Endothelial cell of umbilical vein (primary cell): ENCODE data around the gene CYFIP2. TPM values are rescaled to one million over a fixed set of nuclear protein-coding genes. Genes with fewer than 3 reads are reported as not detected.

Source experiments
- BruUV-seq: library from RNA; stranded (reverse); fragments of 400-500 nt; replicated peaks from 2 replicates; lab custom pipeline; 2021; lab: Mats Ljungman, UMichigan
- CTCF ChIA-PET: fragments of 300-600, 350-600 bp; sonication (Branson Sonifier 250); formaldehyde crosslinking; loops from one replicate; lab custom pipeline; 2021; ENCODE audit warnings: antibody characterized with exemption, inconsistent platforms; lab: Charles Lee
- POLR2A ChIA-PET: fragments of 300-600, 350-600 bp; sonication (Branson Sonifier 250); formaldehyde crosslinking; loops from one replicate; lab custom pipeline; 2021; ENCODE audit warnings: antibody characterized with exemption, inconsistent platforms; lab: Charles Lee
- DNase-seq: peaks from one replicate; pipeline ENCODE4 v3.0.0-alpha.2; 2011; ENCODE audit warnings: low read depth, low spot score
- FAIRE-seq: peaks from 2 replicates; lab custom pipeline; 2011; peaks lifted over from hg19 to GRCh38; lab: Jason Lieb, UNC
- H2AFZ ChIP-seq: 2 replicates; pipeline ENCODE4 v1.6.0; 2012; ENCODE audit warnings: low read depth, low read length, control low read depth, inconsistent platforms
- H3K27ac ChIP-seq: 2 replicates; pipeline ENCODE4 v1.5.1; 2011; ENCODE audit warnings: low read depth, mild to moderate bottlenecking, control low read depth, low read length, moderate library complexity; ENCODE audit not compliant: insufficient read depth
- H3K27me3 ChIP-seq, 2 experiments: 2 replicates each; pipeline versions ENCODE4 v1.6.0 to v1.6.1; 2011; ENCODE audit warnings: low read length in 2 of 2, mixed read lengths in 1 of 2; ENCODE audit not compliant: control insufficient read depth in 2 of 2, insufficient read depth in 2 of 2
- H3K36me3 ChIP-seq, 2 experiments: 2 replicates in 1 of 2; 3 replicates in 1 of 2; pipeline ENCODE4 v1.5.1; 2011; ENCODE audit warnings: low read length in 2 of 2, mild to moderate bottlenecking in 1 of 2, moderate library complexity in 1 of 2; ENCODE audit not compliant: control insufficient read depth in 2 of 2, insufficient read depth in 2 of 2; ENCODE audit errors: extremely low read depth in 1 of 2
- H3K4me1 ChIP-seq: 3 replicates; pipeline ENCODE4 v1.5.1; 2011; ENCODE audit warnings: mild to moderate bottlenecking, low read length; ENCODE audit not compliant: control insufficient read depth, insufficient read depth; ENCODE audit errors: extremely low read depth
- H3K4me2 ChIP-seq: 2 replicates; pipeline ENCODE4 v1.6.1; 2011; ENCODE audit warnings: low read length, control low read depth, mixed read lengths; ENCODE audit not compliant: insufficient read depth
- H3K4me3 ChIP-seq, 3 experiments: fragments of 200-600 bp in 1 of 3; sonication (generic), shearing (Covaris generic) in 1 of 3; replicated peaks in 1 of 3; 2 replicates each; pipeline ENCODE4 v1.5.1; 2011 to 2016; ENCODE audit warnings: control low read depth in 3 of 3, low read length in 3 of 3, mild to moderate bottlenecking in 2 of 3, inconsistent platforms in 1 of 3, low read depth in 1 of 3, moderate library complexity in 1 of 3; ENCODE audit not compliant: insufficient read depth in 1 of 3
- H3K79me2 ChIP-seq: 2 replicates; pipeline ENCODE4 v1.6.0; 2012; ENCODE audit warnings: low read length, inconsistent platforms; ENCODE audit not compliant: control insufficient read depth, insufficient read depth
- H3K9ac ChIP-seq: replicated peaks from 2 replicates; pipeline ENCODE3; 2011; ENCODE audit warnings: low read length, control low read depth; ENCODE audit not compliant: insufficient read depth; ENCODE audit errors: extremely low read depth
- H3K9me1 ChIP-seq: replicated peaks from 3 replicates; pipeline ENCODE4 v1.6.0; 2011; ENCODE audit warnings: mild to moderate bottlenecking, low read length; ENCODE audit not compliant: control insufficient read depth, insufficient read depth; ENCODE audit errors: extremely low read depth
- H3K9me3 ChIP-seq: replicated peaks from 2 replicates; pipeline ENCODE4 v1.5.1; 2012; ENCODE audit warnings: low read length, inconsistent platforms; ENCODE audit not compliant: control insufficient read depth, insufficient read depth
- H4K20me1 ChIP-seq: replicated peaks from 2 replicates; pipeline ENCODE3; 2011; ENCODE audit warnings: mild to moderate bottlenecking, low read length; ENCODE audit not compliant: control insufficient read depth, insufficient read depth; ENCODE audit errors: extremely low read depth
- CTCF ChIP-seq, 2 donors: IDR thresholded peaks; 1 replicate in 1 of 2; 2 replicates in 1 of 2; pipeline ENCODE4 v1.5.1; 2011; ENCODE audit warnings: low read length in 2 of 2, mild to moderate bottlenecking in 2 of 2, moderate library complexity in 2 of 2, control low read depth in 1 of 2, inconsistent platforms in 1 of 2, low read depth in 1 of 2; ENCODE audit not compliant: insufficient read depth in 1 of 2; ENCODE audit errors: extremely low read depth in 1 of 2
- EZH2 ChIP-seq: IDR thresholded peaks from 2 replicates; pipeline ENCODE4 v1.6.1; 2012; ENCODE audit warnings: borderline replicate concordance, low read depth, mild to moderate bottlenecking, moderate library complexity, low read length, inconsistent platforms; ENCODE audit not compliant: severe bottlenecking
- FOS ChIP-seq: IDR thresholded peaks from 2 replicates; pipeline ENCODE4 v1.6.1; 2011; ENCODE audit warnings: mild to moderate bottlenecking, low read length, moderate library complexity, borderline replicate concordance; ENCODE audit not compliant: insufficient read depth
- GATA2 ChIP-seq: IDR thresholded peaks from 2 replicates; pipeline ENCODE4 v1.7.0; 2011; ENCODE audit warnings: low read depth, mild to moderate bottlenecking, moderate library complexity, mixed read lengths, low read length; ENCODE audit not compliant: insufficient read length, insufficient read depth
- JUN ChIP-seq: IDR thresholded peaks from 2 replicates; pipeline ENCODE4 v1.6.1; 2011; ENCODE audit warnings: borderline replicate concordance, low read depth; ENCODE audit not compliant: insufficient read length, insufficient read depth
- MAX ChIP-seq: IDR thresholded peaks from 2 replicates; pipeline ENCODE4 v1.6.1; 2011; ENCODE audit not compliant: insufficient read depth, insufficient read length
- MYC ChIP-seq: IDR thresholded peaks from one replicate; pipeline ENCODE4 v1.6.1; 2011; ENCODE audit warnings: mild to moderate bottlenecking, low read depth, low read length
- POLR2A ChIP-seq: IDR thresholded peaks from 2 replicates; pipeline ENCODE4 v1.6.1; 2012; ENCODE audit warnings: low read depth, mild to moderate bottlenecking, control low read depth, low read length
- POLR2AphosphoS5 ChIP-seq: IDR thresholded peaks from 2 replicates; pipeline ENCODE4 v1.6.1; 2012; ENCODE audit warnings: low read depth, mild to moderate bottlenecking, control low read depth, low read length, moderate library complexity; ENCODE audit not compliant: insufficient read depth
- dilution Hi-C: fragments of 300-500 bp; cut with MboI; formaldehyde crosslinking; loops from one replicate; pipeline ENCODE4 v1.15.0; 2019; ENCODE audit warnings: low sequenced_read_pairs; ENCODE audit not compliant: extremely low pct_ligation_motif_present
- intact Hi-C: fragments of 100-400 bp; cut with micrococcal nuclease; formaldehyde crosslinking; loops from one replicate; pipeline ENCODE4 v1.10.0; 2022
- polyA plus RNA-seq, 4 experiments: library from polyadenylated mRNA; depleted of rRNA in 3 of 4; stranded (reverse) in 3 of 4; unstranded in 1 of 4; fragments of >200 nt; gene quantifications; 2 replicates each; pipeline versions ENCODE4 v1.2.1 to v1.2.3, GENCODE V29; 2011 to 2012; ENCODE audit warnings: missing spikeins in 1 of 4
- total RNA-seq: library from RNA; stranded (reverse); gene quantifications from 2 replicates; pipeline ENCODE4 v1.2.3, GENCODE V29; 2021

Gene CYFIP2
- total and polyA plus RNA-seq, 2 donors (not counting 3 experiments of a cell fraction or from before 2014, with no cell fraction given) = 9.2 to 22.4 TPM

- Histone ChIP-seq H3K9me3 (no peaks in the 10 kb centered on the region), H3K9me1 (no peaks in the 10 kb centered on the region), H3K27me3 (no peaks in the 10 kb centered on the region), H2AFZ (no peak overlapping the region), H3K4me1 (no peaks in the 10 kb centered on the region), H3K27ac (no peak overlapping the region), H3K4me2 (no peak overlapping the region), H3K79me2 (no peaks in the 10 kb centered on the region), H4K20me1 (no peaks in the 10 kb centered on the region), H3K36me3 (no peaks in the 10 kb centered on the region), H3K4me3 (no peak overlapping the region), H3K9ac (no peak overlapping the region)
- TF ChIP-seq MYC = no peak
- no peak for TF ChIP-seq FOS
- TF ChIP-seq GATA2 = no peak
- TF ChIP-seq POLR2AphosphoS5 = no peak
- TF ChIP-seq POLR2A = no peak
- TF ChIP-seq CTCF (IDR thresholded peaks at IDR 0.05; ENCODE audit: extremely low read depth in 1 of 2, insufficient read depth in 1 of 2, low read depth in 1 of 2, low read length in 2 of 2) = no peak
- TF ChIP-seq JUN = no peak
- TF ChIP-seq MAX = no peak
- no peak for TF ChIP-seq EZH2
- dilution Hi-C loops (no loop called here), intact Hi-C loops (loop anchor here (5.0 kb wide), 1 partner anchor 63 kb away; no protein-coding TSS in a partner anchor)
- POLR2A ChIA-PET = no interaction called here
- no TSS peak for BruUV-seq
- DNase-seq = no peak
- no peak for FAIRE-seq
- CTCF ChIA-PET = interaction anchor here (1.0 to 2.9 kb wide), 4 partner anchors 27 to 374 kb away, joined by 3 to 11 read pairs (median 4); partner anchors contain the start of gene LSM11
These were observed 103.6 kb downstream of the CYFIP2 start for GRCh38 chr5:157369507-157369906.
